ENCODE measurements around the gene HORMAD2.

GRCh38 chr22:30223303-30223702 lies 143.0 kb downstream of the HORMAD2 start:
- TF ChIP-seq, protein P1, sequence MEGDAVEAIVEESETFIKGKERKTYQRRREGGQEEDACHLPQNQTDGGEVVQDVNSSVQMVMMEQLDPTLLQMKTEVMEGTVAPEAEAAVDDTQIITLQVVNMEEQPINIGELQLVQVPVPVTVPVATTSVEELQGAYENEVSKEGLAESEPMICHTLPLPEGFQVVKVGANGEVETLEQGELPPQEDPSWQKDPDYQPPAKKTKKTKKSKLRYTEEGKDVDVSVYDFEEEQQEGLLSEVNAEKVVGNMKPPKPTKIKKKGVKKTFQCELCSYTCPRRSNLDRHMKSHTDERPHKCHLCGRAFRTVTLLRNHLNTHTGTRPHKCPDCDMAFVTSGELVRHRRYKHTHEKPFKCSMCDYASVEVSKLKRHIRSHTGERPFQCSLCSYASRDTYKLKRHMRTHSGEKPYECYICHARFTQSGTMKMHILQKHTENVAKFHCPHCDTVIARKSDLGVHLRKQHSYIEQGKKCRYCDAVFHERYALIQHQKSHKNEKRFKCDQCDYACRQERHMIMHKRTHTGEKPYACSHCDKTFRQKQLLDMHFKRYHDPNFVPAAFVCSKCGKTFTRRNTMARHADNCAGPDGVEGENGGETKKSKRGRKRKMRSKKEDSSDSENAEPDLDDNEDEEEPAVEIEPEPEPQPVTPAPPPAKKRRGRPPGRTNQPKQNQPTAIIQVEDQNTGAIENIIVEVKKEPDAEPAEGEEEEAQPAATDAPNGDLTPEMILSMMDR (IDR thresholded peaks at IDR 0.05) = no peak
- no peak for TF ChIP-seq POLR2A (IDR thresholded peaks at IDR 0.05)

Measured in thyroid gland (tissue), 4 donors.